NCI-H2227 (cell line): ENCODE results near the gene POLD4.

ENCODE experiments used
- DNase-seq: peaks from one replicate; lab custom pipeline; 2025; ENCODE audit not compliant: unreplicated experiment; lab: John Stamatoyannopoulos, UW

POLD4 gene

GRCh38 chr11:67317888-67318555 is 35.3 kb downstream of the POLD4 start:
- no peak for DNase-seq

DNA sequence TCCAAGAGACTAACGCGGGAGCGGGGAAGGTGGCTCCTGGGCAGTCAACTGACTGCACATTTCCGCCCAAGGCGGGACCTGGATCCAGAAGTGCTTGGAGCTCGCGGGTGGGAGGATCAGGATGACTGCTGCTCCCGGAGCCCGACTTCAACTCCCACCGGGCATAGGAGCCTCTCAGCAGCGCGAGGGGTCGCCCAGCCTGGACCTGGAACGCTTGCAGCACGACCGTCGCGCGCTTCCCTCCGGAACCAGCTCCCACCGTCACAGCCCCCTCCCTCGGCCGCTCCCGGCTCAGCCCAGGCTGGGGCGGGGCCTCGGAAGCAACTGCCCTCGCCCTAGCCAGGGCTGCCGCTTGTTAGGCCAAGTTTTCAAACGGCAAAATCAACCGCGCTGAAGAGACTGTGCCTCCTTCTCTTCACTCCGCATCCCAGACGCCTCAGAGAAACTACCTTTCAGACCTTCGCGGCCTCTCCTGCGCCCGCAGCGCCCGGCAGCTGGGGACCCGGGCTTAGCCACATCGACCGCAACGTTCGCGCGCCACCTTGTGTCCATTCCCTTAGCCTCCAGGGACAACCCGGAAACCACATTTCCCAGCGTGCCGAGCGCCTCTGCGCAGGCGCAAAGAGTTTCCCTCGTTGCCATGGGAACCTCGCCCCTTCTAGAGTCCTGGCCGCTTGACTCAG is 36.0 kb downstream of the POLD4 start:
- peak; percentile 99 for DNase-seq

- DNase-seq: no peak
Measured at GRCh38 chr11:67316882-67317204, 36.5 kb downstream of the POLD4 start.

DNA sequence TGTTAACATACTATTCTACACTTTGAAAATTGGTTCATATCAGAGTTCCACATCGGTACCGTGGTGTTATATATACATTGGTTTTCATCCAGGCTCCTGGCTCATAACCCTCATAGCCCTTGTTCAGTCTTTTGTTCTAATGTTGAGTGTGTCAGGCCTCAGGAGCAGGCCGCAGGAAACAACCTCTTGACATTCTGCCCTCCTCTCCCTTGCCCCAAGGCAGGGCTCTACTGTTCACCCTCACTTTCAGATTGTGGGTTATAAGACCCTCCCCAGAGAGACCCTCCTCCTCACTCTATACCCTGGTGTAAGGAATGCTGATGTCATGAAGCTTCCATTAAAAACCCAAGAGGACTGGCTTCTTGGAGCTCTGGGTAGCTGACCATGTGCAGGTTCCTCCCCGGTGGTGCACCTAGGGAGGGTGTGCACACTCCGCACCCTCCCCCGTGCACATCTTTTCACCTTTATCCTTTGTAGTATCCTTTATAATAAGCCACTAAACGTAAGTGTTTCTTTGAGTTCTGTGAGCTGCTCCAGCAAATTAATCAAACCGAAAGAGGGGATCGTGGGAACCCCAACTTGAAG is 37.9 kb downstream of the POLD4 start:
- DNase-seq: no peak

DNA sequence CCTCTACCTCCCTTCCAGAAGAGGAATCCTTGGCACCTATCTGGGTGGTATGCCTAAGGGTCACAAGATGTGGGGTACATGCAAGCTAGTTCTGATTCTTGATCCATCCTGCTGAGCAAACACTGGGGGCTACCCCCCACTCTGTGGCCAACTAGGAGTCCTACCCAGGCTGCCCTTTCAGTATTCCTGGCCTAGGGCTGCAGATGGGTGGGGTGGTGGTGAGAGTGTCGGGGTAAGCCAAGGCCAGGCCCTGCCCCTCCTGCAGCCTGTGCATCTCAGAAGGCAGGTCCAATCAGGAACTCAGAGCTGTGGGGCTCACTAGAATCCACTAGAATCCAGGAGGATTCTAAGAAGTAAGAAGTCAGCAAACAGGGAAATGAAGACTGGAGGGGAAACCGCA is 39.1 kb downstream of the POLD4 start:
- DNase-seq: no peak

GRCh38 chr11:67313125-67313890 is 40.0 kb downstream of the POLD4 start:
- DNase-seq: no peak

GRCh38 chr11:67312187-67313021 is 40.9 kb downstream of the POLD4 start:
- no peak for DNase-seq

DNA sequence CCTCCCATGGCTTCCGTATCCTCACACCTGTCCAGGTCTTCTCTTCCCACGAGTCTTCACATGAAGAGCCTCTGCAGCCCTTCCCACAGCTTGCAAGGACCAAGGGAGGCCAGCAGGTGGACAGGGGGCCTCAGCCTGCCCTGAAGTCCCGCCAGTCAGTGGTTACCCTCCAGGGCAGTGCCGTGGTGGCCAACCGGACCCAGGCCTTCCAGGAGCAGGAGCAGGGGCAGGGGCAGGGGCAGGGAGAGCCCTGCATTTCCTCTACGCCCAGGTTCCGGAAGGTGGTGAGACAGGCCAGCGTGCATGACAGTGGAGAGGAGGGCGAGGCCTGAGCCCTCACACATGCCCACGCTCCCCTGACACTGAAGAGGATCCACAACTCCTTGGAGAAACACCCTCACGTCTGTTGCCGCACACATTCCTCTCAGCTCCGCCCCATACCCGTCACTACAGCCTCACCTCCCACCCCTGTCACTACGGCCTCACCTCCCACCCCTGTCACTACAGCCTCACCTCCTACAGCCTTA is 41.7 kb downstream of the POLD4 start:
- DNase-seq: no peak

DNA sequence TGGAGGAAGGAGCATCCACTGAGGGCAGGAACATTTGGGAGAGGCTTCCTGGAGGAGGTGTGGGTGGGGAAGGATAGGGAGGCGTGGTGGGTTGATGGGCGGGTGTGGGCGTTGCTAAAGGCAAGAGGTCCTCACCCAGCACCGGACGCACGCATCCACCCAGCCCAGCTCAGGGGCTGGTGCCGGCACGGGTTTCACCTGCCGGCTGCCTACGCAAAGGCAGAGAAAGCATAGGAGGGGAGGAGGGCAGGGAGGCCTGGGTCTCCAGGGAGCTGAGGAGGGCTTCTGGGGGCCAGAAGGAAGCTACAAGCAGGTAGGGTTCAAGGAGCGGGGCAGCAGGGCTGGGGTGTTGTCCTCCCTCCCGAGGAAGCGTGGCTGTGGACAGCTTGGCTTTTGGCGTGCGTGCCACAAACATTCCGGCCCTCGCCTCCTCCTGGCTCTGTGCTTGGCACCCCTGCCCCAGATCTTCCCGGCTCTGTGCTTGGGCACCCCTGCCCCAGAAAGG is 42.2 kb downstream of the POLD4 start:
- DNase-seq: no peak

GRCh38 chr11:67310246-67311050 is 42.9 kb downstream of the POLD4 start:
- no peak for DNase-seq

DNA sequence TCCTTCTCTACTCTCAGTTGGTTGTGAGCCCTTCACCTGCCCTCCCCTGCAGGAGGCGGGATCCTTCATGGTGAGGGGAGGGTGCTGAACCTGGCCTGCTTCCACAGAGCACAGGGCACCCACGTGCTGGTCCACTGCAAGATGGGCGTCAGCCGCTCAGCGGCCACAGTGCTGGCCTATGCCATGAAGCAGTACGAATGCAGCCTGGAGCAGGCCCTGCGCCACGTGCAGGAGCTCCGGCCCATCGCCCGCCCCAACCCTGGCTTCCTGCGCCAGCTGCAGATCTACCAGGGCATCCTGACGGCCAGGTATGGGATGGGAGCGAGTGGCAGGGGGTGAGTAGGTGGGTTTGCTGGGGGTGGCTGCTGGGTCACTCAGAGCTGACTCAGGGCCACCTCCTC is 43.7 kb downstream of the POLD4 start:
- no peak for DNase-seq

DNA sequence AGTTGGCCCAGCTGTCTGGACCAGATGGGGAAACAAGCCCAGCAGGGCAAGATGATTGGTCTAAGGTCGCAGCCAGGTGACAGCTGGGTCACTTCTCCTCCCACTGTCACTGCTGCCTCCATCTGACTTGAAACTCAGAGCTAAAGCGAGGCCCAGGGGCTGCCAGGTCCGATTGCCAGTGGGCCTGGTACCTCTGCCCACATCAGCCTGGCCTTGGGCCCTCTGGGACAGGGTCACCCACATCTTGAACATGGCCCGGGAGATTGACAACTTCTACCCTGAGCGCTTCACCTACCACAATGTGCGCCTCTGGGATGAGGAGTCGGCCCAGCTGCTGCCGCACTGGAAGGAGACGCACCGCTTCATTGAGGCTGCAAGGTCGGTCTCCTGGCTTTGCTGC is 44.2 kb downstream of the POLD4 start:
- no peak for DNase-seq

DNA sequence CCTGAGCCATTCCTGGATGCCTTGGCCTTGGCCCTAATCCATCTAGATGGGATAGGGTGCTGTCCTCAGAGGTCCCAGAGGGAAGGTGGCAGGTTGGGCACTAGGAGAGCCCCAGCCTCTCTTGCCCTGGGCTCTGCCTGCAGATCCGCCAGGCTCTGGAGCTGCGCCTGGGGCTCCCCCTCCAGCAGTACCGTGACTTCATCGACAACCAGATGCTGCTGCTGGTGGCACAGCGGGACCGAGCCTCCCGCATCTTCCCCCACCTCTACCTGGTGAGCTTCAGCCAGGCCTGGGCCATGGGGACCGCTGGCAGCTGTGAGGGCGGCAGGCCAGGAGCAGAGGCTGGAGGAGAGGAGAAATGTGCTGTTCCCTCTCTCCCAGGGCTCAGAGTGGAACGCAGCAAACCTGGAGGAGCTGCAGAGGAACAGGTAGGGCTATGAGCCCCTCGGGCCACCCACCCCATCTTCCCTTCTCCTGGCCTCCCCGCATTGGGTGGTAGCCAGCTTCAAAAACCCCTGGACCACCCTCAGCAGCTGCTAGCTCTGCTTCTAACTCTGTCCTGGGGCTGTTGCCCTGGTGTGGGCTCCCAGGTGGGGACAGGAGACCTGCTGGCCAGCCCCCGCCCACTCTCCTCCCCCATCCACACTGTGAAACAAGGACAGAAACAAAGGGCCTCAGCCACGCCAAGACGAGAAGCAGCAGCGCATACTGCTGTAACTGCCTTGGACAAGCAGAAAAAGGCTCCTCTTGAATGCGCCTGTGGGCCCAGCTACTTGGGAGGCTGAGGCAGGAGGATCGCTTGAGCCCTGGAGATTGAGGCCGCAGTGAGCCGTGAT is 45.1 kb downstream of the POLD4 start:
- no peak for DNase-seq

- no peak for DNase-seq
Measured at GRCh38 chr11:67307545-67308001, 45.8 kb downstream of the POLD4 start.

DNA sequence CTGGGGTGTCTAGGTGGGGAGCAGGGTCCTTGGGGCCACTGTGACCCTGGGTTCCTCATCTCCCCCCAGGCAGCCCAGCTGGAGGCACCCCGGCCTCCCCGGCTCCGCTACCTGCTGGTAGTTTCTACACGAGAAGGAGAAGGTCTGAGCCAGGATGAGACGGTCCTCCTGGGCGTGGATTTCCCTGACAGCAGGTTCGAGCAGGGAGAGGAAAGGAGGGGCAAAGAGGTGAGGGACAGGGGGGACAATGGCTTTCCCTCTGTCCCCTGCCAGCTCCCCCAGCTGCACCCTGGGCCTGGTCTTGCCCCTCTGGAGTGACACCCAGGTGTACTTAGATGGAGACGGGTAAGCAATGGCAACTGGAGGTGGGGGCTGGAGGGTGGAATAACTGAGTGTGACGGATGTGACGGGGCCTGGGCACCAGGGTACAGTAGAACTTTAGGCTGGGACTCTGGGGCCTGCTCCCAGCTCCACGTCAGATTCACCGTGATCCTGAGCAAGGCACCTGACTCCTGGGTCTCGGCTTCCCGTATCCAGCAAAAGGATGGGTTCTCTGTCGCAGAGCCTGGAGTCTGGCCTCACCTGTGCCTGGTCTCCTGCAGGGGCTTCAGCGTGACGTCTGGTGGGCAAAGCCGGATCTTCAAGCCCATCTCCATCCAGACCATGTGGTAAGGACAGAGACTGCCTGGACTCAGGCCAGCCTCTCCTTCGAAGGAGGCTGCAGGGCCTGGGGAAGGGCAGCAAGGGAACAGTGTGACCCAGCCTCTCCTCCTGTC is 46.4 kb downstream of the POLD4 start:
- DNase-seq: no peak

GRCh38 chr11:67304511-67305113 is 48.7 kb downstream of the POLD4 start:
- DNase-seq: no peak

DNA sequence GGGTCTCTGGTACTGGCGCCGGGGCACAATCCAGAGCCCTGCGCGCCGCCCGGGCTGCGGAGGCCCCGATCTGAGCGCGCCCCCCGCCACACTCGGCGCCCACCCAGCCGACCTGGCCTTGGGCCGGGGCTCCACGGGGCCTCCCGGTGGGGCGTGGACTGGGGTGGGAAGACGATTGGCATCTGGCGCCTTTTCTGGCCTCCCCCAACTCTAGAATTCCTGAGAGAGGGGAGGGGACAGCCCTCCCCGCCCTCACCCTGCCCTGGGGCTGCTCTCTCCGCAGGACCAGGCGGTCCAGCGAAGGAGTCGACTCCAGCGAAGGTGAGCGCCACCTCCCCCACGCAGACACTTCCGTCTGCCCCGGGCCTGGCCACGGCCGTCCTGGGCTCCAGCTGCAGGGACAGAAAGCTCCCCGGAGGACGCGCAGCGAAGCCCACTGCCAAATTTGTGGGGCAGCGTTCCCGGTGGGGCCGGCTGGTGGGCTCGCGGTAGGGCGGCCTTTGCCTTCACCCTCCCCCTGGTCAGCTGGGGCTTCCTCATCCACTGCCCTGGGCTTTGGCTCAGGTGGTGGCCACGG is 49.4 kb downstream of the POLD4 start:
- peak; percentile 45 for DNase-seq
